Stimulated activated naive CD8-positive, alpha-beta T cell treated with anti-CD3 and anti-CD28 coated beads, Interleukin-15, Interleukin-2, amounts not matched to agents 100 U/mL and 50 U/mL, for 24 hours (primary cell): ENCODE measurements around the gene SLC66A2.

Source experiments
- ATAC-seq: fragments of 150-1000 bp; cut with Tn5 transposase; one replicate; pipeline ENCODE4 v1.10.0; 2021
- DNase-seq: peaks from one replicate; pipeline ENCODE4 v3.0.0; 2021

SLC66A2 gene

DNA sequence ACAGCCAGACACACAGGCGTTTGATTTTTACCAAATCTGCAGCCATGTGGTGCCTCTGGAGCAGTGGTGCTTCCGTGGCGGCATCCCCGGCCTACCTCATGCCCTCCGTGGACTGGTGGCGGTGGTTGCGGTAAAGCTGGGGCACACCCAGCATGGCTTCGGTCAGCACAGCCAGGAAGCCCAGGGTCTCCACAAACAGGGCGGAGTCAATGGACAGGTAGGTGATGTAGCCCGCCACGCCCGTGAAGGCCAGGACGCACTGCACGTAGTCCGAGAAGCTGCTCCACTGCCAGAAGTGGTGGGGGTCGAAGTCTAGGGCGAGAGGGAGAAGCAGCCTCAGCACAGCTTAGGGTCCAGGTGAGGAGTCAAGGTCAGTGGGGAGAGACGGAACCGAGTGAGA lies 32.4 kb downstream of the SLC66A2 start:
- ATAC-seq (no peak), DNase-seq (no peak)

GRCh38 chr18:79918615-79919011 lies 32.8 kb downstream of the SLC66A2 start:
- DNase-seq = no peak
- ATAC-seq = no peak

DNA sequence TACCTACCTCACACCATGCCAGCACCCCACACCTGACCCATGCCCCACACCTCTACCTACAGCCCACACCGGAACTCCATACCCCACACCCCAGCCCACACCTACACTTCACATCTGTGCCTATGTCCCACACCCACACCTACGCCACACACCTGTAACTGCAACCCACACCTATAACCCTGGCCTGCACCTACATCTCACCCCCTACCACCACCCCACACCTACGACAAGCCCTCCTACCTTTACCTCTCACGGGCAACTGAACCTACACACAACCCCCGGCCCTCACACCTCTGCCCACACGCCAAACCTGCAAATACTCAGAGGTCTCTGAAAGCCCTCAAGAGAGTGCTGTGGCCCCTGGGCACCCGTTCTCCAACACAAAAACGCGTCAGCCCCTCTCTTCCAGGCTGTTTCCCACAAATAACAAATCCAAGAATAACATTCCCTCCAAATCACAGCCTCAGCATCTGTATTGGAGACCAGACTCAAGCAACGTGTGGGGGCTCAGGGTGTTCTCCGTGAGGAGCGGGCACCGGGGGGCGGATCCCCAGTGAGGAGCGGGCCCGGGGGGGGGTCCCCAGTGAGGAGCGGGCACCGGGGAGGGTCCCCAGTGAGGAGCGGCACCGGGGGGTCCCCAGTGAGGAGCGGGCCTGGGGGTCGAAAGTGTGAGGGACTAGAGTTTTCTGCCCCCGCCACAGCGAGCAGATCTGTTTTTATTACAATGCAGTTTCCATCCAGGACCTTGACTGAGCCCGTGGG lies 33.4 kb downstream of the SLC66A2 start:
- ATAC-seq (no peak), DNase-seq (no peak)

DNA sequence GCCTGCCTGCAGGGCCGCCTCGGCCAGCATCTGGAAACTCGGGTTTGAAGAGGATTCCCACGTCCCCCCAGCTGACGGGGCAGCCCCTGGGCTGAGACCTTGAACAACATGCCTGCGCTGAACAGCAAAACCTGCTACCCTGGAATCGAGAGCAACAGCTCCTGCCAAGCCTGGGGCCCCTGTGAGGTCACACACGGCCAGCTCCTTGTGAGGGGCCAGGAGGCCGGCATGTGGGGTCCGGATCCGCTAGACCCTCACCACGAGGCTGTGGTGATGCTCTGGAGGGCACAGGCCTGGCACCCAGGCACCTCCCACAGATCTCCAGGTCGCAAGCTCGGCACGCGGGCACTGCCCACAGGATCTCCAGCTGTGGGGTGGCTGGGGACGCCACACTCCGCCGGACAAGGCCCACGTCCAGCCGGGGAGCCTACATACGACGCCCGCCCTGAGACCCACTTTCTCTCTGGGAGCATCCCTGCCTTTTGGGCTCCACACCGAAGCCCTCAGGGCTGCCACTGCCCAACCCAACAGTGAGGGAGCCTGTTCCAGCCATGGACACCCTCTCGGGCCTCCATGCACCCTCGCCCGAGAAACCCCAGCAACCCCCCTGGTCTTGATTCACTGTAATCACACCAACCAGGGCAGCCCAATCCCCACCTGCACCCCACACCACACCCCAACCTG lies 34.1 kb downstream of the SLC66A2 start:
- no peak for DNase-seq

DNA sequence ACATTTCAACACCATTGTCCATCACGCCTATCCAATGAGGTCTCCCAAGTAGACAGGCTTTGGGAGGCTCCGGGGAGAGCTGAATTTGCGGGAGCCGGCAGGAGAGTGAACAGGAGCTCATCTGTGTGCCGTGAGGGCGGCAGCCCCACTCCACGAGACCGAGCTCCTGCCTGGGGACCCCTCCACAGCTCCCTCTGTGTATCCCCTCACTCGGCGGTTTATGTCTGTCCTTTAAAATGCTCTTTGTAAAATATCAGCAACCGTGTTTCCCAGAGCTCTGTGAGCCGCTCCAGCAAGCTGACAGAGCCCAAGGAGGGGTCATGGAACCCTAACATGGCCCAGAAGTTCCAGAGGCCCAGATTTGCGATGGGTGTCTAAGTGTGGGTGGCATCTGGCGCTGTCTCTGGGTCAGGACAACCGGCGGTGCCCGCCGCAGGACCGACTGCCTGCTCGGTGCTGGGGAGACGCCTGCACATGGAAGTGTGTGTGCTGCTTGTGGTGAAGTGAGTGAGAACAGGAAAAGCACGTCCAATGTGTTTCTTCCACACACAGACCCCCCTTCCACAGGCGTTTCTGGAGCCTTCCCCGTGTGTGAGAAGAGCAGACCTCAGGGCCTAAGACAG lies 34.8 kb downstream of the SLC66A2 start:
- no peak for DNase-seq
- no peak for ATAC-seq

More for the DNA sequence above, 34.1 kb downstream of the SLC66A2 start:
- no peak for ATAC-seq

DNA sequence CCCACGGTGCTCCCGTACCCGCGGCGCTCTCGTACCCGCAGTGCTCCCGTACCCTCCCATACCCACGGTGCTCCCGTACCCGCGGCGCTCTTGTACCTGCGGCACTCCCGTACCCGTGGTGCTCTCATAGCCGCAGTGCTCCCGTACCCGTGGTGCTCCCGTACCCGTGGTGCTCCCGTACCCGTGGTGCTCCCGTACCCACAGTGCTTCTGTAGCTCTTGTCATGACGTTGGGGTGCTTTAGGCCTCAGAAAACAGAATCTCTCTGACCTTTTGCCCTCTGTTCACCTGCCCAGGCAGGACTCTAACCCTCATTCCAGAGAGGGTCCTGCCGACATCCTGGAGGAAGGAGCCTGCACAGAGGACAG lies 35.3 kb downstream of the SLC66A2 start:
- ATAC-seq = no peak
- no peak for DNase-seq

- ATAC-seq (no peak), DNase-seq (no peak)
These were observed 36.0 kb downstream of the SLC66A2 start for GRCh38 chr18:79915161-79916127.

GRCh38 chr18:79914614-79915160 lies 36.8 kb downstream of the SLC66A2 start:
- ATAC-seq (no peak), DNase-seq (no peak)

- ATAC-seq (no peak), DNase-seq (no peak)
These were observed 38.2 kb downstream of the SLC66A2 start for GRCh38 chr18:79912994-79913831.

DNA sequence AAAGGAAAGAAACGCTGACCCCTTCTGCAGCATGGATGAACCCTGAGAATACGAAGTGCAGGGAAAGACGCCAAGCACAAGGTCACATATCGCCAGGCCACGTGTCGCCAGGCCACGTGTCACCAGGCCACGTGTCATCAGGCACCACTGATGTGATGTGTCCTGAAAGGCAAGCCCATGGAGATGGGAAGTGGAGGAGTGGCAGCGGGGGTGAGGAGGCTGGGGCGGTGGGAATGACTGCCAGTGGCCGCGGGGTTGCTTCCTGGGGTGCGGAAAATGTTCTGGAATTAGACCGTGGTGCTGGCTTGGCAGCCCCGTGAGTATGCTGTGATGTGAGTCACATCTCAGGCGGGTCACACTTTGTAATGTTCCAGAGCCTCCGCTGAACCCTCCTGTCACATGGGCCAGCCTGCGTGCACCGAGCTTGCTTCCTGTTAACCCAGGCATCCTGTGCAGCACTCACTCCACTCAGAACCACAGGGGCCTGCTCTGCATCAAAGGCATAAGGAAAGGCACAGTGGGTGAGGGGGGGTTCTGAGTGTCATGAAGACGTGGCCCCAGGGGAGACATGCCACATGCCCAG lies 39.0 kb downstream of the SLC66A2 start:
- DNase-seq (peak; percentile 48), ATAC-seq (peak; percentile 78)

GRCh38 chr18:79911344-79912270 lies 39.8 kb downstream of the SLC66A2 start:
- no peak for DNase-seq
- no peak for ATAC-seq

- ATAC-seq = no peak
These were observed 40.7 kb downstream of the SLC66A2 start for GRCh38 chr18:79910563-79911343.

DNA sequence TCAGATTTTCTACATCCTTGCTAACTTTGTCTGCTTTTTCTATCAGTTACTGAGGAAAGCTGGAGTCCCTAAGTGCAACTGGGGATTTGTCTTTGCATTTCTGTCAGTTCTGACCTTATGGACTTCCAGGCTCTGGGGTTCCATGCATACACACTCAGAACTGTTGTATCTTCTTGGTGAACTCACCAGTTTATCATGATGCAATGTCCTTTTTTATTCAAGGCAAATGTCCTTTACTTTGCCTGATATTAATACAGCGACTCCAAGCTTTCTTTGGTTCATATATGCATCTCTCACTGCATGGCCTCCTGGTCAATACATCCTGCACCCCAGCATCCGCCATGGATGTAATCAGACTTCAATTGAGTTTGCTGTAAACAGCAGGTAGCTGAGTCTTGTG lies 44.7 kb downstream of the SLC66A2 start:
- ATAC-seq = no peak

More at GRCh38 chr18:79910563-79911343, 40.7 kb downstream of the SLC66A2 start:
- DNase-seq = no peak

DNA sequence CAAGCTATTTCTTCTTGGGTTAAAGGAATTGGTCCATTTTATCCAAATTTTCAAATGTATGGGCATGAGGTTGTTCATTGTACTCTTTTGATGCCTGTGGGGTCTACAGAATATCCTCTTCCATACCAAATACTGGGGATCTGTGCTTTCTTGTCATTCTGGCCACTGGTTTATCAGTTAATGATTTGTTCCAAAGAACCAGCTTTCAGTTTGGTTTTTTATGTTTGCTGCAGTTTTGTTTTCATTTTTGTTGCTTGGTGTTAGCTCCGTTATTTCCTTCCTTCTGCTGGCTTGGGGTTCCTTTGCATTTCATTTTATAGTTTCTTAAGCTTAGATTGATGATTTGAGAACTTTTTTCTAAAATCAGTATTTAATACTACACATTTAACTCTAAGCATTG lies 45.5 kb downstream of the SLC66A2 start:
- no peak for ATAC-seq
- no peak for DNase-seq

More for the DNA sequence above, 44.7 kb downstream of the SLC66A2 start:
- DNase-seq = no peak

DNA sequence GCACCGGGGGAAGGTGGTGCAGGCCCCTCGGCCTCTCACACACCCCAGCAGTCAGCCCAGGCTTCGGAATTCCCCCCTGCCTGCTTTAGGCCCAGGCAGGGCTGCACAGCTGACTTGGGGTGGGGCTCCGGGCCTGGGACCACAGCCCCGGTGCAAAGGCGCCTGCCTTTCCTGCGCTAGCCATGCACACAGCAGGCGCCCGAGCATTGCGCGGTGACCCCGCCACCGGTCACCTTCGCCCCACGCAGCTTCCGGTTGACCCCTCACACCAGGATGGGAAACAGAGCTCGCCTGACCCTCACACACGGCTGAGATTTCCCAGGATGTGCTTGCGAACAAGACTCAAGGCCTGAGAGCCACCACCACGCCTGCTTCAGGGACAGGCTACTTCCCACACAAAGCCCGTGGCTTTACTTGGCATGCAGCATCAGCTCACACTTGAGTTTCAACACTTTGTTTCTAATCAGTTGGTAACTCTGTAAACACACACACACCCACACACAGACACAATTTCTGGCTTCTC lies 46.0 kb downstream of the SLC66A2 start:
- ATAC-seq (no peak), DNase-seq (no peak)

DNA sequence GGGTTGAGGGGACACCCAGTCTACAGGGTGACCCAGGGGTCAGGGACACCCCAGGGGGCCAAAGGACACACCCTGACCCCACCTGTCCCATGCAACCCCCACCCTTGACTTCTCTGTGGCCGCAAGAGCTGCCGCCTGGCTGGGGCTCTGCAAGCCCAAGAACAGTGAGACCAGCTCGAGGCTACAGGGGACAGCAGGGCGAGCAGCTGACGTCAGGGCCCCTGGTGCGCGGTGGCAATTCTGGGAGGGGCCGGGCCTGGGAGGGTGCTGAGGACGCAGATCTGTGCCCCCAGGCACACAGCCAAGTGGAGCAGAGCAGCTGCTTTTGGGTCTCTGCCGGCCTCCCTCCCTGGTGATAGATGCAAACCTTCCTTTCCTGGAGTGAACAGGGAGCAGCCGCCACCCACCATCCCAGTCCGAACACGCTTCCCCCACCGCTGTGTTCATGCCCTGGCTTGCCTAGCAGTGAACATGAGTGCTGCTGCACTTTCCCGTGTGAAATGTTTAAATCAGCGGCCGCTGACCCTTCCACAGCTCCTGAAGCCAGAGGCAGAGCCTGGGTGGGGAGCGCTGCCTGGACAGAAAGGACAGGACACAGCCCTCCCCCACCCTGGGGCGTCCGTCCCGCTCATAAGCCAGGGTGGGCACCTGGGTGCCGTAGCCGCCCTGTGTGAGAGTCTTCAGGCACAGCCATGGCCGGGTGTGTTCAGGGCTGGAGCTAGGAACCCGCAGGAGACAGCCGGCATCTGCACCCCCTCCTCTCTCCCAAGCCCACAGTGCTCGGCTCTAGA lies 46.9 kb downstream of the SLC66A2 start:
- ATAC-seq (no peak), DNase-seq (no peak)

GRCh38 chr18:79903787-79904356 lies 47.6 kb downstream of the SLC66A2 start:
- ATAC-seq (no peak), DNase-seq (no peak)
